ENCODE data around the gene UMODL1.
"Not testable (repeated sequence)": the region's sequence is repeated elsewhere in the genome, so short reads cannot be mapped to it uniquely, and the experiment has no call there.

The UMODL1 gene

GRCh38 chr21:42164818-42165217 is 93.7 kb downstream of the UMODL1 start:
- H3K9me3 ChIP-seq: no peaks in the 10 kb centered on the region
- 0 out of 2 replicates have a peak overlapping the region, but pooled peaks have one; percentile 4 for H3K4me2 ChIP-seq

GRCh38 chr21:42165901-42166300 is 94.8 kb downstream of the UMODL1 start:
- no peak overlapping the region for H3K4me3 ChIP-seq
- no peak for TF ChIP-seq Cebpa-rat (IDR thresholded peaks at IDR 0.05)
- no peaks in the 10 kb centered on the region for H4K20me1 ChIP-seq
- H3K4me1 ChIP-seq: peaks cover 43% of the 10 kb centered on the region
- H3K9ac ChIP-seq: no peak overlapping the region
- no peaks in the 10 kb centered on the region for H3K27me3 ChIP-seq
- H3K36me3 ChIP-seq: no peaks in the 10 kb centered on the region
- H3K27ac ChIP-seq: no peak overlapping the region
- no peaks in the 10 kb centered on the region for H3K9me3 ChIP-seq
- H3K4me2 ChIP-seq: no peak overlapping the region

More at GRCh38 chr21:42164818-42165217, 93.7 kb downstream of the UMODL1 start:
- H3K9ac ChIP-seq: no peak overlapping the region
- no peaks in the 10 kb centered on the region for H4K20me1 ChIP-seq
- no peak for TF ChIP-seq Cebpa-rat (IDR thresholded peaks at IDR 0.05)
- no peaks in the 10 kb centered on the region for H3K27me3 ChIP-seq
- H3K36me3 ChIP-seq: no peaks in the 10 kb centered on the region
- H3K4me1 ChIP-seq: peaks cover 53% of the 10 kb centered on the region
- H3K27ac ChIP-seq: no peak overlapping the region
- no peak overlapping the region for H3K4me3 ChIP-seq

- Histone ChIP-seq H3K27ac (no peak overlapping the region), H3K27me3 (no peaks in the 10 kb centered on the region), H3K9me3 (peaks cover 6% of the 10 kb centered on the region; the same call in 1 of the 2 replicates), H3K4me3 (no peak overlapping the region), H3K36me3 (no peaks in the 10 kb centered on the region), H3K4me1 (peaks cover 4% of the 10 kb centered on the region; the same call in 1 of the 2 replicates), H3K4me2 (no peak overlapping the region), H4K20me1 (no peaks in the 10 kb centered on the region), H3K9ac (no peak overlapping the region)
- no peak for TF ChIP-seq Cebpa-rat (IDR thresholded peaks at IDR 0.05)
Observed at GRCh38 chr21:42169758-42170157, 98.6 kb downstream of the UMODL1 start.

- Histone ChIP-seq H3K4me3 (no peak overlapping the region), H3K4me2 (no peak overlapping the region), H4K20me1 (no peaks in the 10 kb centered on the region), H3K36me3 (no peaks in the 10 kb centered on the region), H3K4me1 (peaks cover 10% of the 10 kb centered on the region), H3K9me3 (peaks cover 6% of the 10 kb centered on the region; the same call in 1 of the 2 replicates), H3K27me3 (no peaks in the 10 kb centered on the region), H3K9ac (no peak overlapping the region), H3K27ac (no peak overlapping the region)
- no peak for TF ChIP-seq Cebpa-rat (IDR thresholded peaks at IDR 0.05)
Observed at GRCh38 chr21:42171091-42172053, 100.3 kb downstream of the UMODL1 start.

- Histone ChIP-seq H4K20me1 (no peaks in the 10 kb centered on the region), H3K9me3 (peaks cover 6% of the 10 kb centered on the region; the same call in 1 of the 2 replicates), H3K4me2 (no peak overlapping the region), H3K27me3 (no peaks in the 10 kb centered on the region), H3K9ac (no peak overlapping the region), H3K27ac (no peak overlapping the region), H3K4me3 (no peak overlapping the region), H3K36me3 (no peaks in the 10 kb centered on the region), H3K4me1 (peaks cover 15% of the 10 kb centered on the region)
- no peak for TF ChIP-seq Cebpa-rat (IDR thresholded peaks at IDR 0.05)
Observed at GRCh38 chr21:42172596-42173483, 101.7 kb downstream of the UMODL1 start.

- no peak for TF ChIP-seq Cebpa-rat (IDR thresholded peaks at IDR 0.05)
- no peak overlapping the region for H3K27ac ChIP-seq
- peaks cover 6% of the 10 kb centered on the region; the same call in 1 of the 2 replicates for H3K9me3 ChIP-seq
- H3K4me3 ChIP-seq: no peak overlapping the region
- H3K36me3 ChIP-seq: no peaks in the 10 kb centered on the region
- no peaks in the 10 kb centered on the region for H3K27me3 ChIP-seq
- no peak overlapping the region for H3K9ac ChIP-seq
- H4K20me1 ChIP-seq: no peaks in the 10 kb centered on the region
- H3K4me1 ChIP-seq: peaks cover 15% of the 10 kb centered on the region
- no peak overlapping the region for H3K4me2 ChIP-seq
Observed at GRCh38 chr21:42174173-42174572, 103.1 kb downstream of the UMODL1 start.

- no peaks in the 10 kb centered on the region for H4K20me1 ChIP-seq
- H3K4me2 ChIP-seq: peak overlapping the region; percentile 18
- no peak for TF ChIP-seq Cebpa-rat (IDR thresholded peaks at IDR 0.05)
- H3K27ac ChIP-seq: no peak overlapping the region
- H3K4me3 ChIP-seq: no peak overlapping the region
- H3K9me3 ChIP-seq: peaks cover 6% of the 10 kb centered on the region; the same call in 1 of the 2 replicates
- no peak overlapping the region for H3K9ac ChIP-seq
- H3K36me3 ChIP-seq: no peaks in the 10 kb centered on the region
- no peaks in the 10 kb centered on the region for H3K27me3 ChIP-seq
- peaks cover 15% of the 10 kb centered on the region for H3K4me1 ChIP-seq
Observed at GRCh38 chr21:42175110-42175710, 104.1 kb downstream of the UMODL1 start.

- peaks cover 15% of the 10 kb centered on the region for H3K4me1 ChIP-seq
- H4K20me1 ChIP-seq: no peaks in the 10 kb centered on the region
- H3K4me3 ChIP-seq: no peak overlapping the region
- no peak for TF ChIP-seq Cebpa-rat (IDR thresholded peaks at IDR 0.05)
- H3K9me3 ChIP-seq: peaks cover 6% of the 10 kb centered on the region; the same call in 1 of the 2 replicates
- no peak overlapping the region for H3K27ac ChIP-seq
- H3K27me3 ChIP-seq: no peaks in the 10 kb centered on the region
- no peak overlapping the region for H3K9ac ChIP-seq
- no peaks in the 10 kb centered on the region for H3K36me3 ChIP-seq
- 0 out of 2 replicates have a peak overlapping the region, but pooled peaks have one; percentile 15 for H3K4me2 ChIP-seq
Observed at GRCh38 chr21:42176859-42177258, 105.7 kb downstream of the UMODL1 start.

GRCh38 chr21:42179316-42179715 is 108.2 kb downstream of the UMODL1 start:
- Histone ChIP-seq H3K4me3 (no peak overlapping the region), H3K4me2 (no peak overlapping the region), H3K4me1 (peaks cover 15% of the 10 kb centered on the region), H3K27ac (no peak overlapping the region), H3K36me3 (no peaks in the 10 kb centered on the region), H4K20me1 (no peaks in the 10 kb centered on the region), H3K9me3 (peaks cover 10% of the 10 kb centered on the region), H3K27me3 (no peaks in the 10 kb centered on the region), H3K9ac (no peak overlapping the region)
- no peak for TF ChIP-seq Cebpa-rat (IDR thresholded peaks at IDR 0.05)

- Histone ChIP-seq H3K4me1 (peaks cover 12% of the 10 kb centered on the region), H3K9me3 (peaks cover 14% of the 10 kb centered on the region)
- not testable (repeated sequence) for H3K27ac ChIP-seq, H3K27me3 ChIP-seq, H4K20me1 ChIP-seq, H3K9ac ChIP-seq, H3K4me2 ChIP-seq, H3K4me3 ChIP-seq, H3K36me3 ChIP-seq
Observed at GRCh38 chr21:42180001-42180400, 108.9 kb downstream of the UMODL1 start.

Data from BLaER1 (cell line).